SU-DHL-6 (cell line): Measurements from ENCODE around the gene CNTN4.

ENCODE experiments used
- H2AFZ ChIP-seq: fragments of 200-600 bp; sonication (generic); 2 replicates; pipeline ENCODE4 v1.6.1; 2014; ENCODE audit warnings: low read depth, mild to moderate bottlenecking, moderate library complexity, mixed read lengths, antibody characterized with exemption, low read length; ENCODE audit not compliant: severe bottlenecking
- H3F3A ChIP-seq: fragments of 200-600 bp; shearing (Covaris generic); 2 replicates; pipeline ENCODE4 v1.6.0; 2016; ENCODE audit warnings: antibody characterized with exemption, mild to moderate bottlenecking; ENCODE audit not compliant: insufficient read depth
- H3K27ac ChIP-seq: fragments of 200-600 bp; sonication (generic); 2 replicates; pipeline ENCODE4 v1.5.1; 2016; ENCODE audit warnings: low read depth, mild to moderate bottlenecking, low read length, moderate library complexity, mixed read lengths
- H3K27me3 ChIP-seq: fragments of 200-600 bp; sonication (generic), shearing (Covaris generic); 2 replicates; pipeline ENCODE4 v1.6.0; 2014; ENCODE audit warnings: mild to moderate bottlenecking, low read length
- H3K36me3 ChIP-seq: fragments of 200-600 bp; sonication (generic); 2 replicates; pipeline ENCODE4 v1.6.1; 2014; ENCODE audit warnings: mild to moderate bottlenecking, low read length, mixed read lengths
- H3K4me2 ChIP-seq: fragments of 300-600, 200-600 bp; shearing (Covaris generic), sonication (generic); 2 replicates; pipeline ENCODE4 v1.6.0; 2014; ENCODE audit warnings: low read length, low read depth, mild to moderate bottlenecking; ENCODE audit not compliant: poor library complexity, severe bottlenecking
- H3K4me3 ChIP-seq: fragments of 200-600 bp; sonication (generic); 2 replicates; pipeline ENCODE4 v1.5.1; 2014; ENCODE audit warnings: antibody characterized with exemption, low read length, mild to moderate bottlenecking, mixed read lengths; ENCODE audit not compliant: insufficient read depth, poor library complexity, severe bottlenecking
- H3K79me2 ChIP-seq: fragments of 200-600 bp; sonication (generic); 2 replicates; pipeline ENCODE4 v1.6.1; 2014; ENCODE audit warnings: mild to moderate bottlenecking, low read length, moderate library complexity; ENCODE audit not compliant: insufficient read depth
- H3K9ac ChIP-seq: fragments of 200-600 bp; sonication (generic); 2 replicates; pipeline ENCODE4 v1.7.0; 2014; ENCODE audit warnings: mild to moderate bottlenecking, low read length
- H3K9me2 ChIP-seq: fragments of 200-600 bp; sonication (generic); replicated peaks from 2 replicates; pipeline ENCODE4 v1.6.1; 2014; ENCODE audit warnings: low read length; ENCODE audit not compliant: insufficient read depth
- H3K9me3 ChIP-seq: fragments of 200-600 bp; sonication (generic); 2 replicates; pipeline ENCODE4 v1.6.1; 2014; ENCODE audit warnings: low read length, mixed read lengths; ENCODE audit not compliant: insufficient read depth
- H4K20me1 ChIP-seq: fragments of 200-600 bp; sonication (generic); 2 replicates; pipeline ENCODE4 v1.6.1; 2014; ENCODE audit warnings: low read depth, mild to moderate bottlenecking, antibody characterized with exemption, low read length, moderate library complexity, mixed read lengths
- EZH2phosphoT487 ChIP-seq: fragments of 200-600 bp; sonication (generic), shearing (Covaris generic); conservative IDR thresholded peaks from 2 replicates; pipeline ENCODE4 v1.6.1; 2018; ENCODE audit warnings: mild to moderate bottlenecking, antibody characterized with exemption, low read length, moderate library complexity, mixed read lengths
- TF ChIP-seq, protein P1 (sequence below): fragments of 200-600 bp; sonication (generic); IDR thresholded peaks from one replicate; pipeline ENCODE4 v1.5.1; 2017; ENCODE audit warnings: antibody characterized with exemption, mild to moderate bottlenecking, low read length, moderate library complexity; ENCODE audit not compliant: insufficient read depth, poor library complexity, severe bottlenecking

The CNTN4 gene

DNA sequence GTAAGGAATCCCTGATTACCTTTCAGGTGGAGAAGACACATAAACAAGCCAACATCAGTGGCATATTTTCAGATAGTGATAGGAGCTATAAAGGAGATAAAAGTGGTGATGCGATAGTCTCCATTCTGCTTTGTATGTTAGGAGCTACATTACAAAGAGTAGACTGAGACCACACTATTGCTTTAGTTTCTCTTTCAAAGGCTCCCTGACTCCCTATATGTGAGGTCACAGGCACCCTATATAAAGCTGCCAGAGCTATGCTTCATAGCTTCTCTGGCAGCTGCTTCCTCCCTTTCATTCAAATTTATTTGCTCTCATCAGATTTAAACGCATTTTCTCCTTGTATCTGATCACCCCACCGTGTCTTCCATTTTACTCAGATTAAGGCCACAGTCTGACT lies 544.9 kb downstream of the CNTN4 start:
- TF ChIP-seq, protein P1, sequence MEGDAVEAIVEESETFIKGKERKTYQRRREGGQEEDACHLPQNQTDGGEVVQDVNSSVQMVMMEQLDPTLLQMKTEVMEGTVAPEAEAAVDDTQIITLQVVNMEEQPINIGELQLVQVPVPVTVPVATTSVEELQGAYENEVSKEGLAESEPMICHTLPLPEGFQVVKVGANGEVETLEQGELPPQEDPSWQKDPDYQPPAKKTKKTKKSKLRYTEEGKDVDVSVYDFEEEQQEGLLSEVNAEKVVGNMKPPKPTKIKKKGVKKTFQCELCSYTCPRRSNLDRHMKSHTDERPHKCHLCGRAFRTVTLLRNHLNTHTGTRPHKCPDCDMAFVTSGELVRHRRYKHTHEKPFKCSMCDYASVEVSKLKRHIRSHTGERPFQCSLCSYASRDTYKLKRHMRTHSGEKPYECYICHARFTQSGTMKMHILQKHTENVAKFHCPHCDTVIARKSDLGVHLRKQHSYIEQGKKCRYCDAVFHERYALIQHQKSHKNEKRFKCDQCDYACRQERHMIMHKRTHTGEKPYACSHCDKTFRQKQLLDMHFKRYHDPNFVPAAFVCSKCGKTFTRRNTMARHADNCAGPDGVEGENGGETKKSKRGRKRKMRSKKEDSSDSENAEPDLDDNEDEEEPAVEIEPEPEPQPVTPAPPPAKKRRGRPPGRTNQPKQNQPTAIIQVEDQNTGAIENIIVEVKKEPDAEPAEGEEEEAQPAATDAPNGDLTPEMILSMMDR = no peak
- no peak for TF ChIP-seq EZH2phosphoT487
- Histone ChIP-seq H3K9me2 (no peaks in the 10 kb centered on the region), H3K4me3 (no peak overlapping the region), H3K36me3 (no peaks in the 10 kb centered on the region), H4K20me1 (no peaks in the 10 kb centered on the region), H3K27ac (no peak overlapping the region), H2AFZ (no peak overlapping the region), H3K27me3 (no peaks in the 10 kb centered on the region), H3K4me2 (no peak overlapping the region), H3K9ac (no peak overlapping the region), H3K79me2 (no peaks in the 10 kb centered on the region), H3F3A (no peaks in the 10 kb centered on the region), H3K9me3 (no peaks in the 10 kb centered on the region)

DNA sequence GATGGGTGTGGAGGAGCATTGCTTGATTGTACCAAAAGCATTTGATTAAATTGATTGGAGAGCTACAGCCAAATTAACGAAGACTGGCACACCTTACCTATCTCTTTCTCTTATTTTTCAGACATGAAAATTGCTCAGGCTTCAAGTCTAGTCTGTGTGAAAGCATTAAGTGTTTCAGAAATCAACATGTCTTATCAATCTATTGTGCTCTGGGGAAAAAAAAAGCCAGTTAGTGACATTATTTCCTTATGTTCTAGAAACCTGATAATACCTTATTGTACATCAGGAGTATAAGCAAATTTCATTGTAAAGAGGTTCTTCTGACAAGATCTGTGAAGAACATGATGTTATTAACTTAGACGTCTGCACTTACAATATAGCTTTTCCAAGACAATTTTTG lies 546.3 kb downstream of the CNTN4 start:
- Histone ChIP-seq H2AFZ (no peak overlapping the region), H4K20me1 (no peaks in the 10 kb centered on the region), H3K9me3 (no peaks in the 10 kb centered on the region), H3K27ac (no peak overlapping the region), H3F3A (no peaks in the 10 kb centered on the region), H3K9me2 (no peaks in the 10 kb centered on the region), H3K79me2 (no peaks in the 10 kb centered on the region), H3K36me3 (no peaks in the 10 kb centered on the region), H3K4me3 (no peak overlapping the region), H3K9ac (no peak overlapping the region), H3K4me2 (no peak overlapping the region), H3K27me3 (no peaks in the 10 kb centered on the region)
- TF ChIP-seq EZH2phosphoT487 = no peak
- TF ChIP-seq, protein P1 = no peak

DNA sequence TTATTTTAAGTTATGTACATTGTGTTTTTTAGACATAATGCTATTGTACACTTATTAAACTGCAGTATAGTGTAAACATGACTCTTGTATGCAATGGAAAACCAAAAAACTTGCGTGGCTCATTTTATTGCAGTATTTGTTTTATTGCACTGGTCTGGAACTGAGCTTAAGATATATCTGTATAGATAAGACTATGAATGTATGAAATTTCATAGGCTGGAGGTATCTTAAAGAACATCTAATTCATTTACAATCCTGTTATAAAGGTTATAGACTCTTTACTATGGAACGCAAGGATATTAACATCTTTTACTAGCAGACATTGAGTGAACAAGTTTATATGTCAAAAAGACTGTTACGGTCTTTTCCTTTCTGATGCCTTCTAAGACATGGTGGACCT lies 552.1 kb downstream of the CNTN4 start:
- H3K79me2 ChIP-seq = no peaks in the 10 kb centered on the region
- H3K4me2 ChIP-seq = no peak overlapping the region
- H3K9ac ChIP-seq = no peak overlapping the region

More for the DNA sequence above, 552.1 kb downstream of the CNTN4 start:
- Histone ChIP-seq H3K9me3 (no peaks in the 10 kb centered on the region), H3F3A (no peaks in the 10 kb centered on the region), H3K36me3 (no peaks in the 10 kb centered on the region), H2AFZ (no peak overlapping the region), H3K4me3 (no peak overlapping the region), H3K9me2 (no peaks in the 10 kb centered on the region), H3K27me3 (no peaks in the 10 kb centered on the region), H4K20me1 (no peaks in the 10 kb centered on the region), H3K27ac (no peak overlapping the region)
- TF ChIP-seq, protein P1 = no peak
- no peak for TF ChIP-seq EZH2phosphoT487
